ENCODE results near the gene CYB5D1. TPM values are rescaled to one million over a fixed set of nuclear protein-coding genes. Genes with fewer than 3 reads are reported as not detected.

Gene CYB5D1
- total RNA-seq, 1 experiment from 2014 or later, result 18.0 TPM

DNA sequence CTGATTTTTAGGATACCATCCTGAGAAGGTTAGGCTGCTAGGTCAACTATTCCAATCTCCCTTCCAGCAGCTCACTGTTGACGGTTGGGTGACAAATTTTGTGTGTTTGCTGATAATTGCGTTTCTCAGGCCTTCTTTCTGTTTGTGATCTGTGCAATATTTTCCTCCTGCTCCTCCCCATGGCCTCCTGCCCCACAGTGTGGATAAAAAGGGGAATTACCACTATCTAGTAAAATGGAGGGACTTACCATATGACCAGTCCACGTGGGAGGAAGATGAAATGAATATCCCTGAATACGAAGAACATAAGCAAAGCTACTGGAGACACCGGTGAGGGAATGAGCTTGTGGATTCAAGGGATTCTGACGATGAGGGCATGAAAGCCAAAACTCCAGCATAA lies 40.0 kb downstream of the CYB5D1 start:
- Histone ChIP-seq H3K9me3 (ENCODE audit: control insufficient read depth, low read depth, low read length) (no peaks in the 10 kb centered on the region), H3K18ac (ENCODE audit: insufficient read length, low read depth, low read length) (no peak overlapping the region), H3K79me2 (ENCODE audit: insufficient read depth, low read length) (no peaks in the 10 kb centered on the region), H3K79me1 (ENCODE audit: insufficient read depth, low read depth, low read length, poor library complexity, severe bottlenecking) (no peaks in the 10 kb centered on the region), H3K27me3 (ENCODE audit: insufficient read depth, low read length) (no peaks in the 10 kb centered on the region), H4K20me1 (ENCODE audit: control insufficient read depth, insufficient read depth, insufficient read length) (no peaks in the 10 kb centered on the region), H4K5ac (ENCODE audit: insufficient read length, low read depth, low read length) (no peak overlapping the region), H3K23me2 (ENCODE audit: insufficient read length, low read depth, low read length, poor library complexity, severe bottlenecking) (no peaks in the 10 kb centered on the region), H2BK12ac (ENCODE audit: insufficient read length, low read depth, low read length) (no peak overlapping the region), H3K27ac (ENCODE audit: insufficient read length, low read depth, low read length) (no peak overlapping the region), H4K91ac (ENCODE audit: insufficient read length, low read depth, low read length) (no peak overlapping the region), H3K14ac (ENCODE audit: insufficient read depth, low read length) (no peak overlapping the region), H3K4ac (ENCODE audit: low read depth, low read length) (no peak overlapping the region), H2BK5ac (ENCODE audit: insufficient read length, low read length) (no peak overlapping the region), H2AFZ (ENCODE audit: low read length) (no peak overlapping the region), H2BK15ac (ENCODE audit: low read depth, low read length) (no peak overlapping the region), H2BK120ac (ENCODE audit: low read depth, low read length, poor library complexity, severe bottlenecking) (no peak overlapping the region), H3K4me1 (ENCODE audit: insufficient read depth, low read length) (no peaks in the 10 kb centered on the region), H3K56ac (ENCODE audit: insufficient read length, low read depth, low read length) (no peak overlapping the region), H3K4me2 (ENCODE audit: insufficient read depth, insufficient read length, low read length) (no peak overlapping the region), H3K9ac (ENCODE audit: extremely low read depth, insufficient read length, low read length) (no peak overlapping the region), H3K23ac (ENCODE audit: insufficient read length, low read depth, low read length) (no peak overlapping the region), H4K8ac (replicated peaks; ENCODE audit: insufficient read length, low read depth, low read length) (no peak overlapping the region), H3T11ph (ENCODE audit: low read length) (no peak overlapping the region), H2AK5ac (ENCODE audit: insufficient read length, low read length) (no peak overlapping the region), H2BK20ac (ENCODE audit: low read depth, low read length, poor library complexity, severe bottlenecking) (no peak overlapping the region)
- Mint-ChIP-seq H3K27me3 (ENCODE audit: low read depth) (no peaks in the 10 kb centered on the region), H3K4me1 (peaks cover 0 to 4% of the 10 kb centered on the region in 2 experiments; a peak in 2 of 4 replicates), H3K36me3 (ENCODE audit: insufficient read depth in 1 of 3, low read depth in 3 of 3) (peaks cover 19 to 70% (median 41%) of the 10 kb centered on the region in 3 experiments; a peak in 6 of 7 replicates), H3K4me3 (no peak overlapping the region), H3K27ac (no peak overlapping the region), H3K9me3 (no peaks in the 10 kb centered on the region)
- no CpG with 5 or more reads among the region's 6 CpGs for WGBS (ENCODE audit: extremely low coverage, insufficient read length, low lambda C conversion rate)
- TF ChIP-seq, protein P1, sequence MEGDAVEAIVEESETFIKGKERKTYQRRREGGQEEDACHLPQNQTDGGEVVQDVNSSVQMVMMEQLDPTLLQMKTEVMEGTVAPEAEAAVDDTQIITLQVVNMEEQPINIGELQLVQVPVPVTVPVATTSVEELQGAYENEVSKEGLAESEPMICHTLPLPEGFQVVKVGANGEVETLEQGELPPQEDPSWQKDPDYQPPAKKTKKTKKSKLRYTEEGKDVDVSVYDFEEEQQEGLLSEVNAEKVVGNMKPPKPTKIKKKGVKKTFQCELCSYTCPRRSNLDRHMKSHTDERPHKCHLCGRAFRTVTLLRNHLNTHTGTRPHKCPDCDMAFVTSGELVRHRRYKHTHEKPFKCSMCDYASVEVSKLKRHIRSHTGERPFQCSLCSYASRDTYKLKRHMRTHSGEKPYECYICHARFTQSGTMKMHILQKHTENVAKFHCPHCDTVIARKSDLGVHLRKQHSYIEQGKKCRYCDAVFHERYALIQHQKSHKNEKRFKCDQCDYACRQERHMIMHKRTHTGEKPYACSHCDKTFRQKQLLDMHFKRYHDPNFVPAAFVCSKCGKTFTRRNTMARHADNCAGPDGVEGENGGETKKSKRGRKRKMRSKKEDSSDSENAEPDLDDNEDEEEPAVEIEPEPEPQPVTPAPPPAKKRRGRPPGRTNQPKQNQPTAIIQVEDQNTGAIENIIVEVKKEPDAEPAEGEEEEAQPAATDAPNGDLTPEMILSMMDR (conservative IDR thresholded peaks at IDR 0.05), result peak; percentile 27; the same call in 1 of the 3 replicates
- peak; percentile 16 for DNase-seq
